PC-3 (cell line): ENCODE data around the gene PTPRE.

Experiments used
- EZH2 ChIP-seq: fragments of 300-600 bp; sonication (generic); IDR thresholded peaks from one replicate; pipeline ENCODE4 v1.6.1; 2017; ENCODE audit warnings: antibody characterized with exemption, mild to moderate bottlenecking, low read length; ENCODE audit not compliant: unreplicated experiment
- EZH2phosphoT487 ChIP-seq: fragments of 300-600 bp; sonication (generic); IDR thresholded peaks from 2 replicates; pipeline ENCODE4 v1.6.1; 2018; ENCODE audit warnings: mild to moderate bottlenecking, antibody characterized with exemption, low read length, borderline replicate concordance
- TF ChIP-seq, protein P1 (sequence below): fragments of 300-600 bp; sonication (generic); conservative IDR thresholded peaks from 2 replicates; pipeline ENCODE4 v1.5.1; 2017; ENCODE audit warnings: antibody characterized with exemption, low read depth, mild to moderate bottlenecking, low read length

DNA sequence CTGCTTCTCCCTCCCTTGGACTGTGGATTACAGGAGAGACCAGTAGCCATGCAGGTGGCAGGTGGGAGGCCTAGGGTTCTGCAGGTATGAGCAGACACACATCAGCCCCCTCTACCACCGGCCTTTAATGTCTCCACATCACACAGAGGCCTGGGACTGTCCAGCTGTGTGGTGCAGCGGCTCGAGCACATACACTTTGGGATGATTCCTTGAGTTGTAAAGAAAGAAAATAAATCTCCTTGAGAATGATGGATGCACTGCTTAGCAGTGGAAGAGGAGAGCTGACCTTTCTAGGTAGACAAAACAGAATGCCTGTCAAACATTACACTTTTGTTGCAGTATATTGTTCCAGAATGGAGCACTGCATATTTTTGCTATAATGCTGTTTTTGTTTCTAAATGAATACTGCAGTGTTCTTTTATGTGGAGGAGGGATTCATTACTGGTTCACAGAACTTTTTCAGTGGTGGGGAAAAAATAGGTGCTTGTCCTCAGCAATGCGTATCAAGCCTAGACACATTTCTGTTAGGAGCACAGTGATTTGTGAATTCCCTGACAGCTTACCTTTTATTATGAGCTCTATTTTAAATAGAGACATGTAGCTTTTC is 66.0 kb downstream of the PTPRE start:
- TF ChIP-seq, protein P1, sequence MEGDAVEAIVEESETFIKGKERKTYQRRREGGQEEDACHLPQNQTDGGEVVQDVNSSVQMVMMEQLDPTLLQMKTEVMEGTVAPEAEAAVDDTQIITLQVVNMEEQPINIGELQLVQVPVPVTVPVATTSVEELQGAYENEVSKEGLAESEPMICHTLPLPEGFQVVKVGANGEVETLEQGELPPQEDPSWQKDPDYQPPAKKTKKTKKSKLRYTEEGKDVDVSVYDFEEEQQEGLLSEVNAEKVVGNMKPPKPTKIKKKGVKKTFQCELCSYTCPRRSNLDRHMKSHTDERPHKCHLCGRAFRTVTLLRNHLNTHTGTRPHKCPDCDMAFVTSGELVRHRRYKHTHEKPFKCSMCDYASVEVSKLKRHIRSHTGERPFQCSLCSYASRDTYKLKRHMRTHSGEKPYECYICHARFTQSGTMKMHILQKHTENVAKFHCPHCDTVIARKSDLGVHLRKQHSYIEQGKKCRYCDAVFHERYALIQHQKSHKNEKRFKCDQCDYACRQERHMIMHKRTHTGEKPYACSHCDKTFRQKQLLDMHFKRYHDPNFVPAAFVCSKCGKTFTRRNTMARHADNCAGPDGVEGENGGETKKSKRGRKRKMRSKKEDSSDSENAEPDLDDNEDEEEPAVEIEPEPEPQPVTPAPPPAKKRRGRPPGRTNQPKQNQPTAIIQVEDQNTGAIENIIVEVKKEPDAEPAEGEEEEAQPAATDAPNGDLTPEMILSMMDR = no peak
- TF ChIP-seq EZH2 (no peak), EZH2phosphoT487 (no peak)
